Ramos (cell line): ENCODE measurements around the gene XBP1.
"Not testable (repeated sequence)": the region's sequence is repeated elsewhere in the genome, so short reads cannot be mapped to it uniquely, and the experiment has no call there.

Experiments used
- in situ Hi-C: fragments of 300-500 bp; cut with MboI; formaldehyde crosslinking; loops from one replicate; pipeline ENCODE4 v1.14.3; 2022; ENCODE audit warnings: low sequenced_read_pairs; ENCODE audit not compliant: unreplicated experiment

XBP1 gene

DNA sequence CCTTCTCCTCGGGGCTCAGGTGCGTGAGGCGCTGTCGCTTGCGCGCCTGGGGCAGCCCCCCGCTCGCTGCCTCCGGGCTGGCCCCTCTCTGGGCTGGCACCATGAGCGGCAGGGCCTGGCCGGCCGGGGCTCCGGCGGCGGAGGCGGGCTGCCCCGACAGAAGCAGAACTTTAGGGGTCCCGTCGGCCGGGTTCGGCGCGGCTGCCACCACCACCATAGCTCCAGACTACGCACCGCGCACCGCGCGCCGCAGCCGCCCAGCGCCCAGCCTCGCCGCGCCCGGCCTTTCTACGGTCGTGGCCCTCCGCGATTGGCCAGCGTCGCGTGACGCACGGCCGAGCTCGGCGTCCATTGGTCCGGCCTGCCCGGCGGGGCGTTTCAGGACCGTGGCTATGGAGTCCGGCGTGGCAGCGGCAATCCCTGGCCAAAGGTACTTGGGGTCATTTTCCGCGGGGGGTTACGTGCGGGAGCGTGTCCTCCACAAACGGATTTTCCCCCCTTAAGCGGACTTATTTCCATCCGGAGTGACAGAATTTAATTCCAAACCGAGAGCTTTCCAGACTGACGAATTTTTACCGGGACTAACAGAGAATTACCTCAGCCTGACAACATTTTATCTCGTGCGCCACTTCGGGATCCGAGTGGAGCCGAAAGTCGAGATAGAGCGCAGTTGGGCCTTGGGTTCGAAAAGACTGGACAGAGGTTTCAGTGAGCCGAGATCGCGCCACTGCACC, at the start of gene XBP1:
Gene XBP1, minus strand, starts transcription at position 262 of the 734 bp plus-strand sequence.
- in situ Hi-C loops: loop anchor here (25.0 kb wide), 1 partner anchor 587 kb away; the partner anchor contains the start of gene AP1B1

DNA sequence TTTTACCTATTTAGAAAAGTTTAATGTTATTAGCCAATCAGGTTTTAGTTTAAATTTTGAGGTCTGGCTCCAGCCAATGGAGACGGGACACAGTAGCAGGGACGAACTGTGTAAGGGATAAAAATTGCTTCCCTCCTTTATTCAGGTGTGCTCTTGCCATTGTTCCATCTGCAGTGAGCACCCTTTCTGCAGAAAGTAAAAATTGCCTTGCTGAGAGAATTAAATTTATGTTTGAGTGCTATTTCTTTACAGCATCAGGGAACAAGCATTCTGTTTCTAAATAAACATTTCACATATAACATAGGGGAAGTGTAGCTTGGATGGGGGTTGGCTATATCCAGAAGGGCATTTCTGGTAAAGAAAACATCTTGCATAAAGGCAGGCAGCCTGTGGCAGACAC, 46.6 kb upstream of the XBP1 start:
- in situ Hi-C loops: no loop called here

DNA sequence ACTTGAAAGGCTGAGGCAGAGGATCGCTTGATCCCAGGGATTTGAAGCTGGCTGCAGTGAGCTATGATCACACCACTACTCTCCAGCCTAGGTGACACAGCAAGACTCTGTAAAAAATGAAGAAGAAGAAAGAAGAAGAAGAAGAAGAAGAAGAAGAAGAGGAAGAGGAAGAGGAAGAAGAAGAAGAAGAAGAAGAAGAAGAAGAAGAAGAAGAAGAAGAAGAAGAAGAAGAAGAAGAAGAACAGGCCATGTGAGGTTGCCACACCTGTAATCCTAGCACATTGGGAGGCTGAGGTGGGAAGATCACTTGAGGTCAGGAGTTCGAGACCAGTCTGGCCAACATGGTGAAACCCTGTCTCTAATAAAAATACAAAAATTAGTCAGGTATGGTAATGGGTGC, 43.9 kb upstream of the XBP1 start:
- in situ Hi-C loops: not testable (repeated sequence)

DNA sequence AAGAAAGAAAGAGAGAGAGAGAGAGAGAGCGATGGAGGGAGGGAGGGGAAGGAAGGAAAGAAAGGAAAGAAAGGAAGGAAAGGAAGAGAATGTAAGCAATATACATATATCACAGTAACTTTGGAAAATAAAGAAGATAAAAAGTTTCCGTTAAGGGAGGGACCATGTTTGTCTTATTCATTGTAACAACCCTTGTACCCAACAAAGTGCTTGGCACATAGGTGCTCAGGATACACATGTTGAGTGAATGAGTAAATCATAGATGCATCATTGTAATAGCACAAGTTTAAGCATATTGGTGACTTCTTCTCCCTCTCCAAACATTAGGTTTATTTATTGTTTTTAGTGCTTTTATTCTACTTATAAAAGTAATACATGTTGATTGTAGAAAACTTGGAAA, 43.3 kb upstream of the XBP1 start:
- in situ Hi-C loops: no loop called here

DNA sequence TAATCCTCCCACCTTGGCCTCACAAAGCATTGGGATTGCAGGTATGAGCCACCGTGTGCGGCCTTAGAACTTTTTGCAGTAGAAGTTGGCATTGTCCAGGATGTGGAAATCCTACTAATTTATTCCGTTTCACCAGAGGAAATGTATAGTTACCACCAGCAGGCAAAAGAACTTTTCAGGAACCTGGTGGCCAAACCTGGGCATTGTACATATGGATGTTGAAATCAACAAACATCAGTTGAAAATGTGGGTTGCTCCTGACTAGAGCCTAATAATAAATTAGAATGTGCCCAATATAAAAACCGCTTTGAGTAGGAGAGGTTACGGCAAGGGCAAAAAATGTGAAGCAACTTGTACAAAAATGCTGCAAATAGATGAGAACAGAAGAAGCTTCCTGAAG, 40.7 kb upstream of the XBP1 start:
- in situ Hi-C loops: no loop called here

DNA sequence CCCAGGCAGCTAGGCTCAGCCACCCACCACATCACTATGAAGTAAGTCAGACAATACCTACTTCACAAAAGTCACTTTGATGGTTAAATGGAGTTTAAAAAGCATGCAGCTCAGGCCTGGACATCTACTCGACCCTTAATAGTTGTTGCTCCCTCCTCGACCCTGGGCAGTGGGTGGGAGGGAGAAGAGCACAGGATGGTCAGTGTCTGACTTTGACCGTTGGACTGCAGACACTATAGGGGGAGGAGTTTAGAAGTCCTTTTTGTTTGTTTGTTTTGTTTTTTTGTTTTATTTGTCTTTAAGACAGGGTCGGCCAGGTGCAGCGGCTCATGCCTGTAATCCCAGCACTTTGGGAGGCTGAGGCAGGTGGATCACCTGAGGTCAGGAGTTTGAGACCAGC, 38.6 kb upstream of the XBP1 start:
- in situ Hi-C loops: no loop called here

DNA sequence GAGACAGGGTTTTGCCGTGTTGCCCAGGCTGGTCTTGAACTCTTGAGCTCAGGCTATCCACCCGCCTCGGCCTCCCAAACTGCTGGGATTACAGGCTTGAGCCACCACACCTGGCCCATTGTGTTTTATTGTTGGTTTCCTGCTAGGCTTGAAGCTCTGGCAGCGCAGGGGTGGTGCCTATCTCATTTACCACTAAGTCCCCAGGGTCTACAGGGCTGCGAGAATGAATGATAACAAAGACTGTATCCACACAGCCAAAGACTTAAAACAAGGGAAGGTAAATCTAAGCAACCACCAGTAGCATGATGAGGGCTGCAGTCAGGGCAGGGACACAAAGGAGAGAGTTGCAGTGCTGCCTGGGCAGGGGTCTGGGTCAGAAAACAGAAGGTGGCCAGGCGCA, 37.3 kb upstream of the XBP1 start:
- in situ Hi-C loops: no loop called here

DNA sequence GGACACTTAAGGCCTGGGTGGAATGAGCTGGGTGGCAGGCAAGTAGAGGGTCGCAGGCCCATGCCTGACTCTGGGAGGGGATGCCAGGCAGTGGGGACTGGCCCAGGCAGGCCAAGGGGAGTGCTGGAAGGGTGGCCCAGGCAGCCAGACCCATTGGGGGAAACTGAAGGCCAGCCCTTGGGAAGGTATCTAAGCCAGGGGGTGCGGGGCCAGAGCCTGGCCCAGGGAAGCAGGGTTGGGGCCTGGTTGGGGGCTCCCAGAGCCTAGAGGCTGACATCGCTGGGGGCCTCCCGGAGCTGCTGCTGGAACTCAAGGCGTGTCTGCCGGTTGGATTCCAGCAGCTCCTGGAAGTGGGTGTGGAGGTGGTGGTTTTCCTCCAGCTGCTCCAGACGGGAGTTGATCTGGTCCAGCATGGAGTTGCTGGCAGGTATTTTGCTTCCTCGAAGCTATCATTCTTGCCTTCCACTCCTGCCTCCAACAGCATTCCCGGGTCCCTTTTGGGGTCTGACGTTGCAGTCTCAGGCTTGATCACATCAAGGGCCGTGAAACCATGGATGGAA, 35.3 kb upstream of the XBP1 start:
- in situ Hi-C loops: no loop called here

DNA sequence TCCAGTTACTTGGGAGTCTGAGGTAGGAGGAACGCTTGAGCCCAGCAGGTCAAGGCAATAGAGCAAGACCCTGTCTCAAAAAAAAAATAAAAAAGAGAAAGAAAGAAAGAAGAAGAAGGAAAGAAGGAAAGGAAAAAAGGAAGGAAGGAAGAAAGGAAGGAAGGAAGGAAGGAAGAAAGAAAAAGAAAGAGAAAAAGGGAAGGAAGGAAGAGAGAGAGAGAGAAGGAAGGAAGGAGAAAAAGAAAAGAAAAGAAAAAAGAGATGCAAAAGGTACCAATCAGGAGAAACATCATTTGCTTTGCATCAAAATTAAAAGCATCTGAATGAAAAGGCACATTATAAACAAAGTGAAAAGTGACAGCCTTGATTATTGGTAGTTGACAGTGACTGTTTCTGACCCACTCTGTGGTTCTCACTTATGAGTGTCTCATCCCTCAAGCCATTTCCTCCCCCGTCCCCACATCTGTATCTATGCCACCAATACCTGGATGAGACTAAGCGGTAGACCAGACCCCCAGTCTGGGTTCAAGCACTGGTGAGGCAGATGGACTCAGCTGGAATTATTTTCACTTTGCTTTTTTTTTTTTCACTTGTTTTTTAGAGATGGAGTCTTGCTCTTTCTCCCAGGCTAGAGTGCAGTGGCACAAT, 33.0 kb upstream of the XBP1 start:
- in situ Hi-C loops: no loop called here

DNA sequence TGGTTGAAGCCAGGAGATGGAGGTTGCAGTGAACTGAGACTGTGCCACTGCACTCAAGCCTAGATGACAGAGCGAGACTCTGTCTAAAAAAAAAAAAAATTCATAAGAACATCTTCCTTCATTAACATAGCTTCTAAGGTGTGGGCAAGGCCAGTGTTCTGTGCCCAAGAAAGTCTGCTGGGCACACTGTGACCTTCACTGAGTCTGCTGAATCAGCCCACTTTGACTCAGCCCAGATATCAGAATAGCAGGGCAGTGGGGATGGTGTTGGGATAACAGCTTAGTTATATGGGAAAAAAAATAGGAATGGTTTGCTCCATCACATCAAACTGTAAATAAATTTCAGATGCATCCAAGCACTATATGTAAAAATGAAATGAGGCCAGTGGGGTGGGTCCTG, 32.4 kb upstream of the XBP1 start:
- in situ Hi-C loops: no loop called here

DNA sequence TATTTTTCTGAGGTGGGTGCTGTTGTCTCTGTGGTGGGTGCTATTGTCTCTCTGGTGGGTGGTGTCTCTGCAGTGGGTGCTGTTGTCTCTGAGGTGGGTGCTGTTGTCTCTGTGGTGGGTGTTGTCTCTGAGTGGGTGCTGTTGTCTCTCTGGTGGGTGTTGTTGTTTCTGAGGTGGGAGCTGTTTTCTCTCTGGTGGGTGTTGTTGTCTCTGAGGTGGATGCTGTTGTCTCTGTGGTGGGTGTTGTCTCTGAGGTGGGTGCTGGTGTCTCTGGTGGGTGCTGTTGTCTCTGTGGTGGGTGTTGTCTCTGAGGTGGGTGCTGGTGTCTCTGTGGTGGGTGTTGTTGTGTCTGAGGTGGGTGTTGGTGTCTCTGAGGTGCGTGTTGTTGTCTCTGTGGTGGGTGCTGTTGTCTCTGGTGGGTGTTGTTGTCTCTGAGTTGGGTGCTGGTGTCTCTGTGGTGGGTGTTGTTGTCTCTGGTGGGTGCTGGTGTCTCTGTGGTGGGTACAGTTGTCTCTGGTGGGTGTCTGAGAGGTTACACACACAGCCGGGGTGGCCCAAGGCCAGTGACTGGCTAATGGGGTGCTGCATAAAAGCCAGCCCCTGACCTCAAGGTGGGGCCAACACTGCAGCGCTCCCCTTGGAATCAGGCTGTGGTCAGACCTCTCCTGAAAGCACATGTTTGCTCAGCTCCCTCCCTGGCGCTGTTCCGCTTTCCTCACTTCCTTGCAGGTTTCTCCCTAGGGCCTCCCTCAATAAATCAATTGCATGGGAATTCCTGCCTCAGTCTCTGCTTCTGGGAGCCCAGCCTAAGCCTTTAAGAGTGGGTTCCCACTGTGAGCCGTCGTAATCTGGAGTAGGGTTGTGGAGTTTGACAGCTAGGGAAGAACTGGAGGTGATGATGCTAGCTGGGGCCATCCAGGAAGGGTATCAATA, 31.0 kb upstream of the XBP1 start:
- in situ Hi-C loops: no loop called here

DNA sequence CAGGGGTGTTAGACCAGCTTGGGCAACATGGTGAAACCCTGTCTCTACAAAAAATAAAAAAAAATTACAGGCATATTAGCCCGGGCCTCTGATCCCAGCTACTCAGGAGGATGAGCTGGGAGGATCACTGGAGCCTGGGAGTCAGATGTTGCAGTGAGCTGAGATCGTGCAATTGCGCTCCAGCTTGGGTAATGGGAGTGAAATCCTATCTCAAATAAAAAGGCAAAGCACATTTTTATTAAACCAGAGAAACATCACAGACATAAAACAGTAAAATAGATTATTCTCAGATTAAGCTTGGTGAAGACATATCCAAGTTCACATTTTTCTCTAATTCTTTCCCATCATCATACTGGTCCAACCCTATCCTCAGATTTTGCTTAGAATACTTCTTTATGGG, 30.1 kb upstream of the XBP1 start:
- in situ Hi-C loops: no loop called here

DNA sequence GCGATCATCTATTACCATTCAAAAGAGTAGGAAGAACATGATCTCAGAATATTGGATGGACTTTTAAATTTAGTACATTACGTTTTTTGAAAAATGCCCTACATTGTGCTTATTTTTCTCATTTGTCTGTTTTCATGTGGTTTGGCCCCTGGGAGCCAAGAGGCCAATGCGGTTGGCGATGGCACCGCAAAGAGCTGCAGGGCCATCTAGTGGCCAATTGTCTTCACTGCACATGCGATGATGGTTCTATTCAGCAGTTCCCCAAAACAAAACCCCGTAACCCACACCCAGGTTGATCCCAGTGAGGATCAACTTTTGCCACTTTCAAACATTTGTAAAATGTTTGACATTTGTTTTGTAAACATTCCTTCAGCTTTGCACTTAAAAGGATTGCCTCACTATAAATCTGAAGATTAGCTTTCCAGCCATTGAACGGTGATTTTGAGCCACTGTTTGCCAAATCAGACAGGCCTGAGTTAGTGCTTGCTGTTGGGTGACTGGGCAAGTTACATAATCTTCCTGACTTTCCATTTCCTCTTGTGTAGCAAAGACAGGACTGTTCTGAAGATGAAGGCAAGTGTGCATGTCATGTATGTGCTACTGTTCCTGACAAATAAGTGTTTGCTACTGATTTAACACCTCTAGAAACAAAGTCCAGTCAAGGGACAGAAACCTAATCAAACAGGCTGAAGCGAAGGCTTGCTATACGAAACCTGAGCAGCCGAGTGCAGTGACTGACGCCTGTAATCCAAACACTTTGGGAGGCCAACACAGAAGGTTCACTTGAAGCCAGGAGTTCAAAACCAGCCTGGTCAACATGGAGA, 29.2 kb upstream of the XBP1 start:
- in situ Hi-C loops: loop anchor here (5.0 kb wide), 2 partner anchors 37 to 227 kb away; no protein-coding TSS in a partner anchor

DNA sequence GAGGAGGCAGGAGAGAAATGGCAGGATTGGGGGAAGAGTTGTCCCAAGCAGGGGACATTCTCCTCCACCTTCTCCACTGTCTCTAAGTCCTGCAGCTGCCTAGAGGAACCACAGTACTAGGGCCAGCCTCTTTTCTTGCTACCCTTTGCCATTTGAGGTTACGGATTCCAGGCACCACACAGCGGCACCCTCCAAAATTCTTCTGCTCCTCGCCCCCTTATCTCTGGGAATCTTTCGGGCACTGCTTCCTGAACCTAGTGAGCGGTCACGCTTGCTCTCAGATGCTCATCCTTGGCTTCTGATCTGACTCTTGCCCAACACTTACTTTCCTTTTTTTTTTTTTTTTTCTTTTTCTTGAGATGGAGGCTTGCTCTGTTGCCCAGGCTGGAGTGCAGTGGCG, 26.6 kb upstream of the XBP1 start:
- in situ Hi-C loops: loop anchor here (5.0 kb wide), 2 partner anchors 35 to 225 kb away; no protein-coding TSS in a partner anchor

DNA sequence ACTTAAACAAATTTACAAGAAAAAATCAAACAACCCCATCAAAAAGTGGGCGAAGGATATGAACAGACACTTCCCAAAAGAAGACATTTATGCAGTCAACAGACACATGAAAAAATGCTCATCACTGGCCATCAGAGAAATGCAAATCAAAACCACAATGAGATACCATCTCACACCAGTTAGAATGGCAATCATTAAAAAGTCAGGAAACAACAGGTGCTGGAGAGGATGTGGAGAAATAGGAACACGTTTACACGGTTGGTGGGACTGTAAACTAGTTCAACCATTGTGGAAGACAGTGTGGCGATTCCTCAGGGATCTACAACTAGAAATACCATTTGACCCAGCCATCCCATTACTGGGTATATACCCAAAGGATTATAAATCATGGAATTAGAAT, 26.1 kb upstream of the XBP1 start:
- in situ Hi-C loops: loop anchor here (5.0 kb wide), 2 partner anchors 34 to 224 kb away; no protein-coding TSS in a partner anchor

DNA sequence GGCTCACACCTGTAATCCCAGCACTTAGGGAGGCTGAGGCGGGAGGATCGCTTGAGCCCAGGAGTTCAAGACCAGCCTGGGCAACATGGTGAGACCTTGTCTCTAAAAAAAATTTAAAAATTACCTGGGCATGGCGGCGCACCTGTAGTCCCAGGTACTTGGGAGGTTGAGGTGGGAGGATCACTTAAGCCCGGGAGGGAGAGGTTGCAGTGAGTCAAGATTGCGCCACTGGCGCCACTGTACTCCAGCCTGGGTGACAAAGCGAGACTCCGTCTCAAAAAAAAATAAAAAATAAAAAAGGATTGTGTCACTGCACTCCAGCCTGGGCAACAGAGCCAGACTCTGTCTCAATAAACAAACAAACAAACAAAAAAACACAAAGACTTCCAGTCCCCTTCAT, 24.1 kb upstream of the XBP1 start:
- in situ Hi-C loops: loop anchor here (25.0 kb wide), 1 partner anchor 563 kb away; the partner anchor contains the start of gene AP1B1

DNA sequence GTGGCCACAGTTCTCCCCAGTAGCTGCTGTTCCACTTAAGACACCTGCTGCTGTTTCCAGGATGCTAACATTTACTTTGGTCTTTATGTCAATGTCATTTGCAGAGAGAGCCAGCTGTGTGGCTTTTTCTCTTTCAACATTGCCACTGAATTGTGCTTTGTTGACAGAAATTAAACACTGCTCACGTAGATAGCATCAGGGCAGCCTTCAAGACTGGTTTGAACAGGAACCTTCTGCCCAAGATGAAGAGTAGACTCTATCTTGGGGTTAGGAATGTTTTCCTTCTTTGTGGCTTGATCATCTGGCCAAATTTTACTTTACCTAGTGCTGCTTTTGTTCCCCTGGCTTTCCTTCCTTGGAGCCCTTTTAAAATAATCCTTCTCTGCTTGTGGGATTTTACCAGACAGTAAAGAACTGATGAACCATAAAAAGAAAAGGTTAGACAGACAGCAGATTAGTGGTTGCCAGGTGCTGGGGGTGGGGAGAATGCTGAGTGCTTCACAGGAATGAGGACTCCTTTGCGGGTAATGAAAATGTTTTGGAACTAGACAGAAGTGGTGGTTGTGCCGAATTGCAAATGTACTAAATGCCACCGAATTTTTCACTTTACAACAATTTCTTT, 22.7 kb upstream of the XBP1 start:
- in situ Hi-C loops: loop anchor here (25.0 kb wide), 1 partner anchor 564 kb away; the partner anchor contains the start of gene AP1B1

DNA sequence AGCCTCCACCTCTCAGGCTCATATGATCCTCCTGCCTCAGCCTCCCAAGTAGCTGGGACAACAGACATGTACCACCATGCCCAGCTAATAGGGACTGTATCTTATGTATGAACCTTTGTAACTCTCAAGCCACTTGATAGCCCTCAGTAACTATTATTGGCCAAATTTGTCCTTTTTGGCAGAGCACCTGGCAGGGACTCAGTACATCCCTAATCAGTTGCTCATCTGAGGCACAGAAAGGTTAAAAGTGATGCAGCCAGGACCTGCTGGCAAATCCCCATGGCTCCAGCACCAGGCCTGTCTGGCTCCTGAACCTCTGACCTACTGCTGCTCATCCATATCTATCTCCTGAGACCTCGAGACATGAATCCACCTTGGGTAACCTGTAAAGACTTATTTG, 21.1 kb upstream of the XBP1 start:
- in situ Hi-C loops: loop anchor here (25.0 kb wide), 1 partner anchor 566 kb away; the partner anchor contains the start of gene AP1B1

DNA sequence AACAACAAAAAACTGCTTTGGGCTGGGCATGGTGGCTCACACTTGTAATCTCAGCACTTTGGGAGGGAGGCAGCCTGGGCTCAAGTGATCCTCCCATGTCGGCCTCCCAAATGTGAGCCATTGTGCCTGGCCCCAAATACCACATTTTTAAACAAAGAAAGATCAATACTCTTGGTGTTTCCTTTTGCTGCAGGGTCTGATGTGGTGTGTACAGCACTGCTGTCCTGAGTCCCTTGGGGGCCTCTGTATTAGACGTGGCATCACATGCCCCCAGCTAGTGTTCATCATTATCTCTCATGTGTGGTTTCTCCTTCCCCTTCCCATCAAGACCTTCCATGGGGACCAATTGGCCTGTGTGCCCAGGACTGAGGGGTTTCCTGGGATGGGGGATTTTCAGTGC, 20.5 kb upstream of the XBP1 start:
- in situ Hi-C loops: loop anchor here (25.0 kb wide), 1 partner anchor 566 kb away; the partner anchor contains the start of gene AP1B1
